H9 (cell line): Measurements from ENCODE around the gene CACHD1. TPM values are rescaled to one million over a fixed set of nuclear protein-coding genes. Genes with fewer than 3 reads are reported as not detected.
A peak's percentile ranks its signal among the peaks of the same experiment; 100 is the strongest.

ENCODE experiments used
- DNase-seq: peaks from one replicate; pipeline ENCODE4 v3.0.0-alpha.2; 2017
- H2AFZ ChIP-seq: one replicate; pipeline ENCODE4 v1.6.1; 2013; ENCODE audit warnings: mild to moderate bottlenecking, low read length, control low read depth, moderate library complexity
- H2AK5ac ChIP-seq: 2 replicates; pipeline ENCODE4 v1.6.1; 2013; ENCODE audit warnings: low read length, control low read depth, mixed read lengths; ENCODE audit not compliant: insufficient read length
- H2BK120ac ChIP-seq: one replicate; pipeline ENCODE4 v1.6.1; 2013; ENCODE audit warnings: low read depth, mild to moderate bottlenecking, low read length, control low read depth, inconsistent platforms; ENCODE audit not compliant: poor library complexity, severe bottlenecking
- H2BK12ac ChIP-seq: 2 replicates; pipeline ENCODE4 v1.6.1; 2013; ENCODE audit warnings: low read length, control low read depth, mixed read lengths, low read depth; ENCODE audit not compliant: insufficient read length
- H2BK15ac ChIP-seq: 2 replicates; pipeline ENCODE4 v1.6.1; 2013; ENCODE audit warnings: low read depth, low read length, control low read depth
- H2BK20ac ChIP-seq: one replicate; pipeline ENCODE4 v1.6.1; 2013; ENCODE audit warnings: low read depth, mild to moderate bottlenecking, low read length, control low read depth, inconsistent platforms; ENCODE audit not compliant: poor library complexity, severe bottlenecking
- H2BK5ac ChIP-seq: 2 replicates; pipeline ENCODE4 v1.6.1; 2013; ENCODE audit warnings: low read length, control low read depth, mixed read lengths; ENCODE audit not compliant: insufficient read length
- H3K14ac ChIP-seq: 2 replicates; pipeline ENCODE4 v1.6.1; 2013; ENCODE audit warnings: low read length, control low read depth; ENCODE audit not compliant: insufficient read depth
- H3K18ac ChIP-seq: 2 replicates; pipeline ENCODE4 v1.6.1; 2013; ENCODE audit warnings: low read depth, mild to moderate bottlenecking, mixed read lengths, low read length, control low read depth; ENCODE audit not compliant: insufficient read length
- H3K23ac ChIP-seq: 2 replicates; pipeline ENCODE4 v1.6.1; 2013; ENCODE audit warnings: low read length, control low read depth, mixed read lengths, low read depth; ENCODE audit not compliant: insufficient read length
- H3K23me2 ChIP-seq: 2 replicates; pipeline ENCODE4 v1.6.1; 2013; ENCODE audit warnings: low read depth, mild to moderate bottlenecking, mixed read lengths, low read length, control low read depth; ENCODE audit not compliant: insufficient read length, poor library complexity, severe bottlenecking
- H3K27ac ChIP-seq: 2 replicates; pipeline ENCODE4 v1.5.1; 2013; ENCODE audit warnings: low read length, control low read depth, mixed read lengths, low read depth; ENCODE audit not compliant: insufficient read length
- H3K27me3 ChIP-seq: 2 replicates; pipeline ENCODE4 v1.6.1; 2013; ENCODE audit warnings: low read length, control low read depth, inconsistent platforms; ENCODE audit not compliant: insufficient read depth
- H3K4ac ChIP-seq: 2 replicates; pipeline ENCODE4 v1.6.1; 2013; ENCODE audit warnings: low read depth, mild to moderate bottlenecking, control low read depth, inconsistent platforms, low read length, moderate library complexity
- H3K4me1 ChIP-seq: 2 replicates; pipeline ENCODE4 v1.6.1; 2013; ENCODE audit warnings: low read length, control low read depth, inconsistent platforms; ENCODE audit not compliant: insufficient read depth
- H3K4me2 ChIP-seq: 2 replicates; pipeline ENCODE4 v1.6.1; 2013; ENCODE audit warnings: low read length, control low read depth, mixed read lengths; ENCODE audit not compliant: insufficient read length, insufficient read depth
- H3K56ac ChIP-seq: 2 replicates; pipeline ENCODE4 v1.6.1; 2013; ENCODE audit warnings: low read depth, mild to moderate bottlenecking, mixed read lengths, low read length, control low read depth; ENCODE audit not compliant: insufficient read length
- H3K79me1 ChIP-seq: 2 replicates; pipeline ENCODE4 v1.6.1; 2013; ENCODE audit warnings: low read depth, mild to moderate bottlenecking, moderate library complexity, low read length, control low read depth, inconsistent platforms; ENCODE audit not compliant: insufficient read depth, poor library complexity, severe bottlenecking
- H3K79me2 ChIP-seq: 2 replicates; pipeline ENCODE4 v1.6.1; 2013; ENCODE audit warnings: low read length, control low read depth, inconsistent platforms; ENCODE audit not compliant: insufficient read depth
- H3K9ac ChIP-seq: 2 replicates; pipeline ENCODE4 v1.6.1; 2013; ENCODE audit warnings: low read length, control low read depth, mixed read lengths; ENCODE audit not compliant: insufficient read length; ENCODE audit errors: extremely low read depth
- H3K9me3 ChIP-seq: one replicate; pipeline ENCODE4 v1.6.1; 2013; ENCODE audit warnings: low read depth, low read length, inconsistent platforms; ENCODE audit not compliant: control insufficient read depth
- H3T11ph ChIP-seq: one replicate; pipeline ENCODE4 v1.6.1; 2013; ENCODE audit warnings: mild to moderate bottlenecking, low read length, control low read depth, inconsistent platforms
- H4K20me1 ChIP-seq: one replicate; pipeline ENCODE4 v1.6.1; 2013; ENCODE audit not compliant: control insufficient read depth, insufficient read length, insufficient read depth
- H4K5ac ChIP-seq: 2 replicates; pipeline ENCODE4 v1.6.1; 2013; ENCODE audit warnings: low read depth, mild to moderate bottlenecking, mixed read lengths, low read length, control low read depth; ENCODE audit not compliant: insufficient read length
- H4K8ac ChIP-seq: replicated peaks from 2 replicates; pipeline ENCODE4 v1.6.1; 2013; ENCODE audit warnings: low read length, control low read depth, mixed read lengths, low read depth; ENCODE audit not compliant: insufficient read length
- H4K91ac ChIP-seq: 2 replicates; pipeline ENCODE4 v1.6.1; 2013; ENCODE audit warnings: low read depth, mild to moderate bottlenecking, moderate library complexity, mixed read lengths, low read length, control low read depth; ENCODE audit not compliant: insufficient read length
- H3K27ac Mint-ChIP-seq, 3 experiments: 2 replicates in 2 of 3; 3 replicates in 1 of 3; pipeline ENCODE4 v1.8.0; 2020 to 2021; ENCODE audit warnings: mixed read lengths in 3 of 3, mild to moderate bottlenecking in 1 of 3, moderate library complexity in 1 of 3
- H3K27me3 Mint-ChIP-seq: 2 replicates; pipeline ENCODE4 v1.8.0; 2021; ENCODE audit warnings: low read depth, mild to moderate bottlenecking, moderate library complexity, mixed read lengths
- H3K36me3 Mint-ChIP-seq, 3 experiments: 2 replicates in 2 of 3; 3 replicates in 1 of 3; pipeline ENCODE4 v1.8.0; 2020 to 2021; ENCODE audit warnings: low read depth in 3 of 3, mixed read lengths in 3 of 3; ENCODE audit not compliant: insufficient read depth in 1 of 3
- H3K4me1 Mint-ChIP-seq, 2 experiments: 2 replicates each; pipeline ENCODE4 v1.8.0; 2020; ENCODE audit warnings: mixed read lengths in 2 of 2
- H3K4me3 Mint-ChIP-seq, 2 experiments: 2 replicates in 1 of 2; 3 replicates in 1 of 2; pipeline ENCODE4 v1.8.0; 2020 to 2021; ENCODE audit warnings: mild to moderate bottlenecking in 2 of 2, mixed read lengths in 2 of 2, moderate library complexity in 1 of 2
- H3K9me3 Mint-ChIP-seq, 2 experiments: 2 replicates in 1 of 2; 3 replicates in 1 of 2; pipeline ENCODE4 v1.8.0; 2020; ENCODE audit warnings: mild to moderate bottlenecking in 2 of 2, mixed read lengths in 2 of 2, moderate library complexity in 1 of 2
- WGBS: extraction: QIAGEN DNeasy Blood & Tissue Kit; methylation state at CpG from one replicate; pipeline ENCODE4 v1.1.7; 2013; ENCODE audit warnings: missing lambda C conversion rate, low lambda C conversion rate, mixed read lengths; ENCODE audit not compliant: insufficient read length; ENCODE audit errors: extremely low coverage; 5-methylcytosine and 5-hydroxymethylcytosine counted together
- total RNA-seq: library from RNA; stranded (reverse); gene quantifications from 2 replicates; pipeline ENCODE4 v1.2.1, GENCODE V29; 2021
- TF ChIP-seq, protein P1 (sequence below): fragments of 200-600 bp; sonication (generic); conservative IDR thresholded peaks from 3 replicates; pipeline ENCODE4 v1.8.0; 2021; ENCODE audit warnings: antibody characterized with exemption, mild to moderate bottlenecking

CACHD1 gene
- total RNA-seq, 1 experiment from 2014 or later: 94.2 TPM

- Histone ChIP-seq H2AFZ (no peak overlapping the region), H3K27me3 (no peaks in the 10 kb centered on the region), H2AK5ac (no peak overlapping the region), H3K18ac (no peak overlapping the region), H3K79me2 (no peaks in the 10 kb centered on the region), H3K14ac (no peak overlapping the region), H2BK5ac (no peak overlapping the region), H3T11ph (no peak overlapping the region), H4K20me1 (no peaks in the 10 kb centered on the region), H3K27ac (no peak overlapping the region), H4K8ac (no peak overlapping the region), H3K4me1 (no peaks in the 10 kb centered on the region), H3K9me3 (no peaks in the 10 kb centered on the region), H3K79me1 (no peaks in the 10 kb centered on the region), H3K23me2 (no peaks in the 10 kb centered on the region), H3K23ac (no peak overlapping the region), H3K56ac (no peak overlapping the region), H4K91ac (no peak overlapping the region), H2BK12ac (no peak overlapping the region), H3K4ac (no peak overlapping the region), H2BK15ac (no peak overlapping the region), H3K9ac (no peak overlapping the region), H4K5ac (no peak overlapping the region), H2BK20ac (no peak overlapping the region), H2BK120ac (no peak overlapping the region), H3K4me2 (no peak overlapping the region)
- peaks cover 61 to 98% (median 93%) of the 10 kb centered on the region in 3 experiments; a peak in 6 of 7 replicates for H3K36me3 Mint-ChIP-seq
- peak overlapping the region in 1 of 3 experiments; percentile 12; a peak in 2 of 7 replicates for H3K27ac Mint-ChIP-seq
- H3K9me3 Mint-ChIP-seq: no peaks in the 10 kb centered on the region
- no peak overlapping the region for H3K4me3 Mint-ChIP-seq
- H3K4me1 Mint-ChIP-seq: no peaks in the 10 kb centered on the region
- TF ChIP-seq, protein P1, sequence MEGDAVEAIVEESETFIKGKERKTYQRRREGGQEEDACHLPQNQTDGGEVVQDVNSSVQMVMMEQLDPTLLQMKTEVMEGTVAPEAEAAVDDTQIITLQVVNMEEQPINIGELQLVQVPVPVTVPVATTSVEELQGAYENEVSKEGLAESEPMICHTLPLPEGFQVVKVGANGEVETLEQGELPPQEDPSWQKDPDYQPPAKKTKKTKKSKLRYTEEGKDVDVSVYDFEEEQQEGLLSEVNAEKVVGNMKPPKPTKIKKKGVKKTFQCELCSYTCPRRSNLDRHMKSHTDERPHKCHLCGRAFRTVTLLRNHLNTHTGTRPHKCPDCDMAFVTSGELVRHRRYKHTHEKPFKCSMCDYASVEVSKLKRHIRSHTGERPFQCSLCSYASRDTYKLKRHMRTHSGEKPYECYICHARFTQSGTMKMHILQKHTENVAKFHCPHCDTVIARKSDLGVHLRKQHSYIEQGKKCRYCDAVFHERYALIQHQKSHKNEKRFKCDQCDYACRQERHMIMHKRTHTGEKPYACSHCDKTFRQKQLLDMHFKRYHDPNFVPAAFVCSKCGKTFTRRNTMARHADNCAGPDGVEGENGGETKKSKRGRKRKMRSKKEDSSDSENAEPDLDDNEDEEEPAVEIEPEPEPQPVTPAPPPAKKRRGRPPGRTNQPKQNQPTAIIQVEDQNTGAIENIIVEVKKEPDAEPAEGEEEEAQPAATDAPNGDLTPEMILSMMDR: no peak
- DNase-seq: no peak
- WGBS: no CpG with 5 or more reads among the region's 5 CpGs
- no peaks in the 10 kb centered on the region for H3K27me3 Mint-ChIP-seq
These were observed 211.1 kb downstream of the CACHD1 start for GRCh38 chr1:64681043-64681442.
